OCI-LY7 (cell line): ENCODE data around the gene NACC2. TPM values are rescaled to one million over a fixed set of nuclear protein-coding genes. Genes with fewer than 3 reads are reported as not detected.

Experiments used
- BruUV-seq: library from RNA; stranded (reverse); fragments of 400-500 nt; replicated peaks from 2 replicates; lab custom pipeline; 2021; lab: Mats Ljungman, UMichigan
- CTCF ChIA-PET: fragments of 300-600 bp; sonication (Branson Sonifier 250); formaldehyde crosslinking; loops from one replicate; lab custom pipeline; 2022; ENCODE audit warnings: antibody characterized with exemption; ENCODE audit not compliant: unreplicated experiment; lab: Charles Lee
- POLR2A ChIA-PET: fragments of 300-600 bp; sonication (Branson Sonifier 250); formaldehyde crosslinking; loops from one replicate; lab custom pipeline; 2022; ENCODE audit warnings: antibody characterized with exemption; lab: Charles Lee
- DNase-seq: peaks from one replicate; pipeline ENCODE4 v3.0.0-alpha.2; 2015; ENCODE audit warnings: low spot score
- H2AFZ ChIP-seq: fragments of 200-600 bp; sonication (generic), shearing (Covaris generic); 2 replicates; pipeline ENCODE4 v1.6.1; 2014; ENCODE audit warnings: mild to moderate bottlenecking, antibody characterized with exemption, low read length, moderate library complexity
- H3K27ac ChIP-seq: fragments of 200-600 bp; sonication (generic); 2 replicates; pipeline ENCODE4 v1.5.1; 2014; ENCODE audit warnings: mixed run types, low read depth, mild to moderate bottlenecking, moderate library complexity, low read length, inconsistent platforms; ENCODE audit not compliant: poor library complexity, severe bottlenecking
- H3K36me3 ChIP-seq: fragments of 200-600 bp; sonication (generic); 2 replicates; pipeline ENCODE4 v1.6.1; 2014; ENCODE audit warnings: mild to moderate bottlenecking, antibody characterized with exemption, low read length, moderate library complexity, mixed read lengths; ENCODE audit not compliant: insufficient read depth
- H3K4me1 ChIP-seq: fragments of 200-600 bp; sonication (generic); 2 replicates; pipeline ENCODE4 v1.5.1; 2014; ENCODE audit warnings: mild to moderate bottlenecking, low read length; ENCODE audit not compliant: insufficient read depth, poor library complexity, severe bottlenecking
- H3K4me2 ChIP-seq: fragments of 200-600 bp; sonication (generic); 2 replicates; pipeline ENCODE4 v1.6.1; 2014; ENCODE audit warnings: mild to moderate bottlenecking, low read length
- H3K4me3 ChIP-seq: fragments of 200-600 bp; sonication (generic); 2 replicates; pipeline ENCODE4 v1.5.1; 2014; ENCODE audit warnings: mild to moderate bottlenecking, low read depth, low read length; ENCODE audit not compliant: poor library complexity, severe bottlenecking
- H3K79me2 ChIP-seq: fragments of 200-600 bp; sonication (generic); 2 replicates; pipeline ENCODE4 v1.6.1; 2016; ENCODE audit warnings: low read depth, mild to moderate bottlenecking, low read length, moderate library complexity, mixed read lengths; ENCODE audit not compliant: insufficient read depth
- H3K9me2 ChIP-seq: fragments of 200-600 bp; sonication (generic); 2 replicates; pipeline ENCODE4 v1.6.1; 2016; ENCODE audit warnings: mild to moderate bottlenecking, low read length, mixed read lengths; ENCODE audit not compliant: insufficient read depth
- H3K9me3 ChIP-seq: fragments of 200-600 bp; sonication (generic); 2 replicates; pipeline ENCODE4 v1.6.1; 2014; ENCODE audit warnings: mild to moderate bottlenecking, mixed run types, low read length, mixed read lengths
- H4K20me1 ChIP-seq: fragments of 200-600 bp; sonication (generic); 2 replicates; pipeline ENCODE4 v1.6.1; 2014; ENCODE audit warnings: mild to moderate bottlenecking, antibody characterized with exemption, low read length, moderate library complexity, mixed read lengths; ENCODE audit not compliant: insufficient read depth
- EZH2phosphoT487 ChIP-seq: fragments of 200-600 bp; sonication (generic); IDR thresholded peaks from 2 replicates; pipeline ENCODE4 v1.6.1; 2018; ENCODE audit warnings: low read depth, borderline replicate concordance, mild to moderate bottlenecking, mixed run types, antibody characterized with exemption, low read length, moderate library complexity, mixed read lengths
- intact Hi-C: fragments of 100-400 bp; cut with micrococcal nuclease; formaldehyde crosslinking; loops from one replicate; pipeline ENCODE4 v1.10.0; 2022; ENCODE audit not compliant: unreplicated experiment
- total RNA-seq, 2 experiments: library from RNA; depleted of rRNA in 1 of 2; stranded (reverse); fragments of >200 nt in 1 of 2; shearing (Covaris generic) in 1 of 2; gene quantifications; 2 replicates each; pipeline ENCODE4 v1.2.3, GENCODE V29; 2014 to 2022
- TF ChIP-seq, protein P1 (sequence below): fragments of 200-600 bp; sonication (generic); conservative IDR thresholded peaks from 2 replicates; pipeline ENCODE4 v1.5.1; 2014; ENCODE audit warnings: mild to moderate bottlenecking, antibody characterized with exemption, low read length, moderate library complexity, mixed read lengths

Gene NACC2
- total RNA-seq, 2 experiments from 2014 or later, result 0.38 to 0.72 TPM

DNA sequence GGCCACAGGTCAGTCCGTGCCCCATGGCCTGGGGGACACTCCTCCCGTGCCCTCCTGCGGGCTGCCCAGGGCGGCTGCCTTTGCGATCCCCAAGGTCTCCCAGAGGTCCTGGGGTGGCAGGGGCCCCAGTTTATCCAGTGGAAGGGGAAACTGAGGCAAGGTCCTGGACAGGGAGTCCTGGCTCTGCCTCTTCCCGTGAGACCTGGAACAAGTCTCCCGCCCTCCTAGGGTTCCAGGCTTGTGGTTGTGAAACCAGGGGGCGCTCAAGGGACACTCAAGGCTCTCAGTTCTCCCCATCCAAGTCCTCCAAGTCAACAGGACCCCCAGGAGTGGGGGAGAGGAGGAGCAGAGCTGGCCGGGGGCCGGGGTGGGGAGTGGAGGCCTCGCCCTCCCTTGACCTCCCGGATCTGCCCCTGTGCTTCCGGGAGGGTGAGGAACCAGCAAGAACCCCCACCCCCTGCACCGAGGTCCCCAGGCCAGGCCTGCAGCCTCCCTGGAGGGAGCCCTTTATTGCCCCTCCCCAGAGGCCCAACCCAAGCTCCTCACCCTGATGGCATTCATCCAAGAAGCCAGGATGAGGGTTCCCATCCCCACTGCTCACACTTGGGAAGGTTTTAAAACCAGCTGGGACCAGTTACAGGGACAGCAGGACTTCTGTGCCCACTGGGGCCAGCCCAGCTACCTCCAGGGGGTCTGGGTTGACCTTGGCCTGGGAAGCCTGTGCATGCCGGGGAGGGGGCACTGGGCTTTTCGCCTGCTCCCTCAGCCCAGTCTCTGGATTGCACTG is 48.3 kb upstream of the NACC2 start:
- ChIA-PET CTCF (no interaction called here), POLR2A (no interaction called here)
- DNase-seq, result peak; percentile 39

DNA sequence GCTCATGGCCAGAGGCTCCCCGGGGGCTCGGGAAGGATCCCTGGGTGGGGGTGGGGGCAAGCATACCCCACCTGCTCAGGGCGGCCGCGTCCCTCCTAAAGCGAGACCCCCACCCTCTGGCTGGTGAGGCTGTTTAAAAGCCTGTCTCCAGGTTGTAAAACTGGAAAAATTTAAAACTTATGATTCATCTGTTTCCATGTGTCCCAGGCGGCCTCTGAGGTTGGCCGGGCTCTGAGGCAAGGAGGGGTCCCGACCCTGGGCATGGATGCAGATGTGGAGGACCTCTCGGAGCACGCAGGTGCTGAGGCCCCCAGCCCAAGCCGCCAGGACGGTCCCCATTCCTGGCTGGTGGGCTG is 47.7 kb upstream of the NACC2 start:
- Histone ChIP-seq H3K79me2 (no peaks in the 10 kb centered on the region), H3K9me2 (no peaks in the 10 kb centered on the region), H2AFZ (no peak overlapping the region), H3K4me2 (no peak overlapping the region), H3K4me3 (no peak overlapping the region), H3K36me3 (no peaks in the 10 kb centered on the region), H4K20me1 (no peaks in the 10 kb centered on the region), H3K9me3 (no peaks in the 10 kb centered on the region), H3K4me1 (no peaks in the 10 kb centered on the region), H3K27ac (no peak overlapping the region)
- TF ChIP-seq, protein P1, sequence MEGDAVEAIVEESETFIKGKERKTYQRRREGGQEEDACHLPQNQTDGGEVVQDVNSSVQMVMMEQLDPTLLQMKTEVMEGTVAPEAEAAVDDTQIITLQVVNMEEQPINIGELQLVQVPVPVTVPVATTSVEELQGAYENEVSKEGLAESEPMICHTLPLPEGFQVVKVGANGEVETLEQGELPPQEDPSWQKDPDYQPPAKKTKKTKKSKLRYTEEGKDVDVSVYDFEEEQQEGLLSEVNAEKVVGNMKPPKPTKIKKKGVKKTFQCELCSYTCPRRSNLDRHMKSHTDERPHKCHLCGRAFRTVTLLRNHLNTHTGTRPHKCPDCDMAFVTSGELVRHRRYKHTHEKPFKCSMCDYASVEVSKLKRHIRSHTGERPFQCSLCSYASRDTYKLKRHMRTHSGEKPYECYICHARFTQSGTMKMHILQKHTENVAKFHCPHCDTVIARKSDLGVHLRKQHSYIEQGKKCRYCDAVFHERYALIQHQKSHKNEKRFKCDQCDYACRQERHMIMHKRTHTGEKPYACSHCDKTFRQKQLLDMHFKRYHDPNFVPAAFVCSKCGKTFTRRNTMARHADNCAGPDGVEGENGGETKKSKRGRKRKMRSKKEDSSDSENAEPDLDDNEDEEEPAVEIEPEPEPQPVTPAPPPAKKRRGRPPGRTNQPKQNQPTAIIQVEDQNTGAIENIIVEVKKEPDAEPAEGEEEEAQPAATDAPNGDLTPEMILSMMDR, result no peak
- TF ChIP-seq EZH2phosphoT487, result no peak
- ChIA-PET POLR2A (no interaction called here), CTCF (no interaction called here)
- no peak for DNase-seq
- BruUV-seq, result no TSS peak
- intact Hi-C loops, result no loop called here

More for the DNA sequence above, 48.3 kb upstream of the NACC2 start:
- H3K4me2 ChIP-seq, result no peak overlapping the region
- no peaks in the 10 kb centered on the region for H3K36me3 ChIP-seq
- no peak overlapping the region for H3K4me3 ChIP-seq
- H3K9me3 ChIP-seq, result no peaks in the 10 kb centered on the region
- H3K9me2 ChIP-seq, result no peaks in the 10 kb centered on the region
- H3K79me2 ChIP-seq, result no peaks in the 10 kb centered on the region
- no peak for TF ChIP-seq EZH2phosphoT487
- TF ChIP-seq, protein P1, result peak; percentile 74
- BruUV-seq, result no TSS peak
- no peak overlapping the region for H3K27ac ChIP-seq
- H2AFZ ChIP-seq, result no peak overlapping the region
- intact Hi-C loops, result no loop called here
- no peaks in the 10 kb centered on the region for H4K20me1 ChIP-seq
- H3K4me1 ChIP-seq, result no peaks in the 10 kb centered on the region

DNA sequence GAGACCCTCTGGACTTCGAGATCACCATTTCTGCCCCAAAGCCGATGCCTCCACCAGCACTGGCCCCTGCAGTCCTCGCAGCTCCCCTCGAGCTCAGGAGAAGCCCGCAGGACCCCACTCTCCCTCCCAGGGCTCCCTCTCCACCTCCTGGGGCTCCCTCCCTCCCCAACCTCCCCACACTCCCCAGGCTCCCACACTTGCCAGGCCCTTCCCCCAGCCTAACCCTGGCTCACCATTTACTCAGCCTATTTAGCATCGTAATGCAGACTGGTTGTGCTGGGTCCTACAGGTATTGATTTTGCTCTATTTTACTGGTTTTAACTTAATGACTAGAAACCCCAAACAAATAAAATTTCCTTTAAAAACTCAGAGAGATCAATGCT is 47.3 kb upstream of the NACC2 start:
- intact Hi-C loops, result no loop called here
- no peak for DNase-seq
- Histone ChIP-seq H3K9me3 (no peaks in the 10 kb centered on the region), H3K27ac (no peak overlapping the region), H3K79me2 (no peaks in the 10 kb centered on the region), H4K20me1 (no peaks in the 10 kb centered on the region), H3K36me3 (no peaks in the 10 kb centered on the region), H3K4me2 (no peak overlapping the region), H3K4me1 (no peaks in the 10 kb centered on the region), H3K4me3 (no peak overlapping the region), H3K9me2 (no peaks in the 10 kb centered on the region), H2AFZ (no peak overlapping the region)
- TF ChIP-seq, protein P1, result no peak
- TF ChIP-seq EZH2phosphoT487, result no peak
- ChIA-PET CTCF (interaction anchor here (0.6 kb wide), 1 partner anchor 125 kb away, joined by 3 read pairs; no protein-coding TSS in a partner anchor), POLR2A (no interaction called here)
- no TSS peak for BruUV-seq
